Measurements from ENCODE around the gene FEV.
A peak's percentile ranks its signal among the peaks of the same experiment; 100 is the strongest.

GRCh38 chr2:218993345-218994315, 8.6 kb upstream of the FEV start, which contains the start of gene CRYBA2:
- TF ChIP-seq, protein P1, sequence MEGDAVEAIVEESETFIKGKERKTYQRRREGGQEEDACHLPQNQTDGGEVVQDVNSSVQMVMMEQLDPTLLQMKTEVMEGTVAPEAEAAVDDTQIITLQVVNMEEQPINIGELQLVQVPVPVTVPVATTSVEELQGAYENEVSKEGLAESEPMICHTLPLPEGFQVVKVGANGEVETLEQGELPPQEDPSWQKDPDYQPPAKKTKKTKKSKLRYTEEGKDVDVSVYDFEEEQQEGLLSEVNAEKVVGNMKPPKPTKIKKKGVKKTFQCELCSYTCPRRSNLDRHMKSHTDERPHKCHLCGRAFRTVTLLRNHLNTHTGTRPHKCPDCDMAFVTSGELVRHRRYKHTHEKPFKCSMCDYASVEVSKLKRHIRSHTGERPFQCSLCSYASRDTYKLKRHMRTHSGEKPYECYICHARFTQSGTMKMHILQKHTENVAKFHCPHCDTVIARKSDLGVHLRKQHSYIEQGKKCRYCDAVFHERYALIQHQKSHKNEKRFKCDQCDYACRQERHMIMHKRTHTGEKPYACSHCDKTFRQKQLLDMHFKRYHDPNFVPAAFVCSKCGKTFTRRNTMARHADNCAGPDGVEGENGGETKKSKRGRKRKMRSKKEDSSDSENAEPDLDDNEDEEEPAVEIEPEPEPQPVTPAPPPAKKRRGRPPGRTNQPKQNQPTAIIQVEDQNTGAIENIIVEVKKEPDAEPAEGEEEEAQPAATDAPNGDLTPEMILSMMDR (conservative IDR thresholded peaks at IDR 0.05 in 1 of 2, IDR thresholded peaks at IDR 0.05 in 1 of 2; ENCODE audit: low read depth in 1 of 2, low read length in 2 of 2): no peak
- TF ChIP-seq EZH2 (IDR thresholded peaks at IDR 0.05; ENCODE audit: low read length, missing control alignments): peak; percentile 92
